Mesenchymal stem cell (in vitro differentiated cells and primary cell): ENCODE measurements around the gene VAX1.

Experiments used
- DNase-seq: peaks from one replicate; pipeline ENCODE4 v3.0.0-alpha.2; 2013
- H2AFZ ChIP-seq: one replicate; pipeline ENCODE4 v1.6.1; 2013; ENCODE audit warnings: low read depth, mild to moderate bottlenecking, control low read depth, inconsistent platforms, low read length, moderate library complexity
- H2AK5ac ChIP-seq: 2 replicates; pipeline ENCODE4 v1.6.1; 2013; ENCODE audit warnings: low read length, moderate library complexity, mild to moderate bottlenecking, inconsistent platforms; ENCODE audit not compliant: severe bottlenecking
- H2BK120ac ChIP-seq: one replicate; pipeline ENCODE4 v1.6.1; 2013; ENCODE audit warnings: low read depth, mild to moderate bottlenecking, inconsistent platforms, low read length, moderate library complexity
- H2BK12ac ChIP-seq, 2 experiments: one replicate each; pipeline ENCODE4 v1.6.1; 2013; ENCODE audit warnings: inconsistent platforms in 2 of 2, low read length in 2 of 2, mild to moderate bottlenecking in 2 of 2, moderate library complexity in 2 of 2, control low read depth in 1 of 2
- H2BK15ac ChIP-seq: one replicate; pipeline ENCODE4 v1.6.1; 2013; ENCODE audit warnings: mild to moderate bottlenecking, low read depth, inconsistent platforms; ENCODE audit not compliant: poor library complexity, severe bottlenecking
- H2BK5ac ChIP-seq: 2 replicates; pipeline ENCODE4 v1.6.1; 2013; ENCODE audit warnings: low read depth, mild to moderate bottlenecking, low read length, control low read depth, inconsistent platforms; ENCODE audit not compliant: poor library complexity, severe bottlenecking
- H3K14ac ChIP-seq, 2 experiments: one replicate each; pipeline ENCODE4 v1.6.1; 2013; ENCODE audit warnings: inconsistent platforms in 2 of 2, low read length in 2 of 2, control low read depth in 1 of 2, mild to moderate bottlenecking in 1 of 2, moderate library complexity in 1 of 2
- H3K18ac ChIP-seq, 2 experiments: one replicate each; pipeline ENCODE4 v1.6.1; 2013; ENCODE audit warnings: inconsistent platforms in 2 of 2, low read length in 2 of 2, control low read depth in 1 of 2, low read depth in 1 of 2, mild to moderate bottlenecking in 1 of 2
- H3K23ac ChIP-seq, 2 experiments: one replicate each; pipeline ENCODE4 v1.6.1; 2013; ENCODE audit warnings: inconsistent platforms in 2 of 2, low read length in 2 of 2, mild to moderate bottlenecking in 2 of 2, moderate library complexity in 2 of 2, control low read depth in 1 of 2
- H3K27ac ChIP-seq: 2 replicates; pipeline ENCODE4 v1.5.1; 2013; ENCODE audit warnings: mild to moderate bottlenecking, moderate library complexity, low read length, control low read depth, inconsistent platforms; ENCODE audit not compliant: poor library complexity, severe bottlenecking
- H3K27me3 ChIP-seq, 2 experiments: 2 replicates each; pipeline versions ENCODE4 v1.6.1 to v1.7.0; 2013; ENCODE audit warnings: low read length in 2 of 2, mild to moderate bottlenecking in 2 of 2, moderate library complexity in 2 of 2, control low read depth in 1 of 2, inconsistent platforms in 1 of 2; ENCODE audit not compliant: control insufficient read depth in 1 of 2, insufficient read depth in 1 of 2
- H3K36me3 ChIP-seq, 2 experiments: 2 replicates each; pipeline versions ENCODE4 v1.6.1 to v1.7.0; 2013; ENCODE audit warnings: low read length in 2 of 2, control low read depth in 1 of 2, inconsistent platforms in 1 of 2, low read depth in 1 of 2, mild to moderate bottlenecking in 1 of 2; ENCODE audit not compliant: insufficient read depth in 2 of 2, control insufficient read depth in 1 of 2
- H3K4ac ChIP-seq, 2 experiments: one replicate each; pipeline ENCODE4 v1.6.1; 2013; ENCODE audit warnings: inconsistent platforms in 2 of 2, low read length in 2 of 2, mild to moderate bottlenecking in 2 of 2, moderate library complexity in 2 of 2, control low read depth in 1 of 2, low read depth in 1 of 2
- H3K4me1 ChIP-seq: 2 replicates; pipeline ENCODE4 v1.6.1; 2013; ENCODE audit warnings: low read depth, low read length, control low read depth; ENCODE audit not compliant: control insufficient read depth, insufficient read depth
- H3K4me2 ChIP-seq: 2 replicates; pipeline ENCODE4 v1.6.1; 2013; ENCODE audit warnings: low read length, mild to moderate bottlenecking, inconsistent platforms; ENCODE audit not compliant: poor library complexity, severe bottlenecking
- H3K4me3 ChIP-seq, 2 experiments: 2 replicates each; pipeline versions ENCODE4 v1.5.1 to v1.7.0; 2013; ENCODE audit warnings: low read length in 2 of 2, mild to moderate bottlenecking in 2 of 2, control low read depth in 1 of 2, low read depth in 1 of 2; ENCODE audit not compliant: insufficient read depth in 1 of 2
- H3K79me1 ChIP-seq: replicated peaks from 2 replicates; pipeline ENCODE4 v1.6.1; 2013; ENCODE audit warnings: mild to moderate bottlenecking, control low read depth, low read length, inconsistent platforms; ENCODE audit not compliant: poor library complexity, severe bottlenecking
- H3K9ac ChIP-seq: 2 replicates; pipeline ENCODE4 v1.7.0; 2013; ENCODE audit warnings: mild to moderate bottlenecking, low read length, moderate library complexity
- H3K9me3 ChIP-seq: 2 replicates; pipeline ENCODE4 v1.7.0; 2013; ENCODE audit warnings: mild to moderate bottlenecking, low read length; ENCODE audit not compliant: control insufficient read depth
- H4K8ac ChIP-seq: one replicate; pipeline ENCODE4 v1.6.1; 2013; ENCODE audit warnings: inconsistent platforms, mild to moderate bottlenecking, low read length, moderate library complexity
- H4K91ac ChIP-seq: one replicate; pipeline ENCODE4 v1.6.1; 2013; ENCODE audit warnings: mild to moderate bottlenecking, low read length, inconsistent platforms
- WGBS: methylation state at CpG from one replicate; pipeline ENCODE4 v1.1.7; 2013; ENCODE audit warnings: mixed read lengths; 5-methylcytosine and 5-hydroxymethylcytosine counted together

Gene VAX1

DNA sequence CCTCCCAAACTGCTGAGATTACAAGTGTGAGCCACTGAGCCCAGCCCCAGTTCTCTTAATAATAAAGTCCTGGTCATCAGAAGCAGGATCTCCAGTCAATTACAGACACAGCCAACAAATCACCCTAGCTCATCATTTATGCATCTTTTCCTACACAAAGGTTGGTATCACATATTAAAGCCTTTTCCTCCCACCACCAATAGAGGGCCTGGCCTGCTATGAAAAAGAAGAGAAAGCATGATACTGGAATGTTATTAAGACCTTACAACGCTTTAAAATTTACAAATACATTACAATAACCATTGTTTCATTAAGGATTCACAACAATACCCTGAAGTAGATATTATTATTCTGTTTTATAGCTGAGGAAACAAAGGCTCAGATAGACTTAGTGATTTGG lies 25.9 kb downstream of the VAX1 start:
- Histone ChIP-seq H4K91ac (no peak overlapping the region), H3K4me2 (no peak overlapping the region), H2BK5ac (no peak overlapping the region), H2AK5ac (no peak overlapping the region), H3K27me3 (peaks cover 3 to 6% of the 10 kb centered on the region in 2 experiments), H3K27ac (no peak overlapping the region), H3K36me3 (no peaks in the 10 kb centered on the region), H3K18ac (no peak overlapping the region), H3K9ac (no peak overlapping the region), H2BK15ac (no peak overlapping the region), H3K23ac (no peak overlapping the region), H2BK12ac (no peak overlapping the region), H2AFZ (no peak overlapping the region), H3K9me3 (no peaks in the 10 kb centered on the region), H3K4me3 (no peak overlapping the region), H3K4ac (no peak overlapping the region), H4K8ac (no peak overlapping the region), H3K4me1 (no peaks in the 10 kb centered on the region), H2BK120ac (no peak overlapping the region), H3K14ac (no peak overlapping the region), H3K79me1 (no peaks in the 10 kb centered on the region)
- DNase-seq: no peak
- WGBS: no CpG with 5 or more reads among the region's 1 CpG

DNA sequence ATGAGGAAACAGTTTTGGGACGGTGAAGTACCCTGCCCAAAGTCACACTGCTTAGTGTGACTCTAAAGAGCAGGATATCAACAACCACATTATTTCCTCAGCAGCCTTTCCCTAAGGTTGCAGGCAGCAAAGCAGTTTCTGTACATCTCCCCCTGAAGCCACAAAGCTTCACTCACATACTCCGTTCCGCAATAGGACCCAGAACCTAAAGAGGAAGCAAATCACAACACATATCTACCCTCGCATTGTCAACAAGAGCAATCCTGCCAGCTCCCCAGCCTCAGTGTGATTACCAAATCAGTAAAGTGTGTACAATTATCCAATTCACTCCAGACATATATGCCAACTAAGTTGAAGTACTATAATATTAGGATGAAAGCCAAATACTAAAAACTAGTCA lies 30.8 kb downstream of the VAX1 start:
- no peaks in the 10 kb centered on the region for H3K4me1 ChIP-seq
- no peak overlapping the region for H3K14ac ChIP-seq
- H2BK15ac ChIP-seq: no peak overlapping the region
- H4K91ac ChIP-seq: no peak overlapping the region
- no peak overlapping the region for H2BK12ac ChIP-seq
- H3K4me3 ChIP-seq: no peak overlapping the region
- H2AK5ac ChIP-seq: no peak overlapping the region
- DNase-seq: no peak
- H3K9ac ChIP-seq: no peak overlapping the region
- H3K23ac ChIP-seq: no peak overlapping the region
- H2BK5ac ChIP-seq: no peak overlapping the region
- H2BK120ac ChIP-seq: no peak overlapping the region
- H3K27me3 ChIP-seq: peaks cover 3% of the 10 kb centered on the region in 2 experiments
- H3K27ac ChIP-seq: no peak overlapping the region
- no peaks in the 10 kb centered on the region for H3K36me3 ChIP-seq
- WGBS: 71% methylated on average over 4 of the region's 4 CpGs
- no peak overlapping the region for H3K4me2 ChIP-seq
- no peak overlapping the region for H2AFZ ChIP-seq
- no peak overlapping the region for H3K18ac ChIP-seq
- H4K8ac ChIP-seq: no peak overlapping the region
- no peak overlapping the region for H3K4ac ChIP-seq
- H3K9me3 ChIP-seq: no peaks in the 10 kb centered on the region
- no peaks in the 10 kb centered on the region for H3K79me1 ChIP-seq

DNA sequence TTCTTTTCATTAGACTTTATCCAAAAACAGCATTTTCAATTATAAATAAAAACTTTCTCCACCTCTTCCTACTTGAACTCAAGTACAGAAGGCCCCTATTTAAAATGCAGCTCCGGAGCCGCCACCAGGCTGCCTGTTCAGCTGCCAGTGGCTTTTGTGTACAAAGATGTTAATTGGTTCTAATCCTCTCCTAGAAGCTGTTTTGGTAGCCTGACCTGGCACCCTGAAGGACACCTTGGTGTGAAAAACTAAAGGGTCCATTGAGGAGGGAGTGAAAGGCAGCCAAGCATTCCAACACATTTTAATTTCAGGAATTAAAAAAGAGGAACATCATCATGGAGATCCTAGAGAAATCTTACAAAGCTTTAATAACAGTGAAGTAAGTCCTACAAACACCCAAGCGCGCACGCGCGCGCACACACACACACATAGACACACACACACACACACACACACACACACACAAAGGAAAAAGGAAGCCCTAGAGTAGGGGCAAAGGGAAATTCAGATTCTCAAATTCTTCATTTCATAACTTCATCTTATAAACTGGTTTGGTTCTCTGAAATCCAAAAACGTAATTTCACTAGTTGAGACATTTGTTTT lies 41.4 kb downstream of the VAX1 start:
- no peaks in the 10 kb centered on the region for H3K36me3 ChIP-seq
- H3K4me3 ChIP-seq: no peak overlapping the region
- no peak overlapping the region for H3K27ac ChIP-seq
- no peak overlapping the region for H3K14ac ChIP-seq
- no peak overlapping the region for H3K23ac ChIP-seq
- no peak overlapping the region for H3K9ac ChIP-seq
- no peak for DNase-seq
- H3K4ac ChIP-seq: no peak overlapping the region
- no peak overlapping the region for H3K4me2 ChIP-seq
- H2BK15ac ChIP-seq: no peak overlapping the region
- H2AK5ac ChIP-seq: no peak overlapping the region
- H2BK120ac ChIP-seq: no peak overlapping the region
- H3K18ac ChIP-seq: no peak overlapping the region
- 84% methylated on average over 9 of the region's 9 CpGs for WGBS
- no peaks in the 10 kb centered on the region for H3K79me1 ChIP-seq
- no peak overlapping the region for H2BK5ac ChIP-seq
- H3K9me3 ChIP-seq: no peaks in the 10 kb centered on the region
- H2BK12ac ChIP-seq: no peak overlapping the region
- no peak overlapping the region for H2AFZ ChIP-seq
- no peak overlapping the region for H4K8ac ChIP-seq
- peaks cover 0 to 8% of the 10 kb centered on the region in 2 experiments for H3K27me3 ChIP-seq
- no peaks in the 10 kb centered on the region for H3K4me1 ChIP-seq
- H4K91ac ChIP-seq: no peak overlapping the region

DNA sequence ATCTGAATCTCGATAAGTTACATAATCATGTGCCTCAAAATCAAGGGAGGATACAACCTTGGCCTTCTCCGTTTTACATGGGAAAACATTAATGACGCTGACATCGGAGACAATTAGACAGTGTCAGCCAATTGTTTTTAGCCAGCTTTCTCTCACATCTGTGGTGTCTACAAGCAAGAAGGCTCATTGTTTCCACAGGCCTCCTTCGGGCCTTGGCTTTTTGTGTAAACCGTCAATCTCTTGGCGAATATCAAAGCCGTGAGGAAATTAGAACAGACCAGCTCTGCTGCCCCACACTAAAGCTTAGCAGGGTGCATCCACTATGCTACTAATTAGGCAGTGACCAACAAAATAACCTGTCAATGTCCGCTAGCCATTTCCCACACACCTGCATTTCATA lies 43.2 kb downstream of the VAX1 start:
- Histone ChIP-seq H3K4ac (no peak overlapping the region), H2AK5ac (no peak overlapping the region), H3K4me2 (no peak overlapping the region), H3K4me3 (no peak overlapping the region), H3K27me3 (peaks cover 3 to 17% of the 10 kb centered on the region in 2 experiments), H3K4me1 (no peaks in the 10 kb centered on the region), H3K79me1 (no peaks in the 10 kb centered on the region), H2AFZ (no peak overlapping the region), H2BK5ac (no peak overlapping the region), H2BK12ac (no peak overlapping the region), H3K9me3 (no peaks in the 10 kb centered on the region), H3K36me3 (no peaks in the 10 kb centered on the region), H3K23ac (no peak overlapping the region), H3K14ac (no peak overlapping the region), H2BK15ac (no peak overlapping the region), H4K8ac (no peak overlapping the region), H2BK120ac (no peak overlapping the region), H4K91ac (no peak overlapping the region), H3K27ac (no peak overlapping the region), H3K9ac (no peak overlapping the region), H3K18ac (no peak overlapping the region)
- DNase-seq: no peak
- WGBS: 75% methylated on average over 8 of the region's 9 CpGs
